ENCODE measurements around the gene TFPT. TPM values are rescaled to one million over a fixed set of nuclear protein-coding genes. Genes with fewer than 3 reads are reported as not detected.
A peak's percentile ranks its signal among the peaks of the same experiment; 100 is the strongest.
"Not testable (repeated sequence)": the region's sequence is repeated elsewhere in the genome, so short reads cannot be mapped to it uniquely, and the experiment has no call there.

The TFPT gene
- total and polyA plus RNA-seq, 2 of the 13 experiments (the other 11 are each of a cell fraction or from before 2014, with no cell fraction given): 8.4 to 10.7 TPM

GRCh38 chr19:54100561-54100960 is 14.9 kb downstream of the TFPT start, which contains the start of gene OSCAR:
Gene OSCAR (minus strand): TSS chr19:54100803. CDS start chr19:54100792, 11 bp downstream.
- Histone ChIP-seq H3K4me2 (ENCODE audit: low read depth, low read length) (peak within 1 kb of the TSS; percentile 54; the same call in 1 of the 2 replicates), H3K79me2 (ENCODE audit: insufficient read depth, low read length) (peaks cover 9% of the 10 kb centered on the region), H2AFZ (ENCODE audit: low read length) (peak within 1 kb of the TSS; percentile 83), H3K9me3 (ENCODE audit: low read length) (no peaks in the 10 kb centered on the region), H4K20me1 (ENCODE audit: insufficient read depth, low read length) (no peaks in the 10 kb centered on the region), H3K4me1 (ENCODE audit: insufficient read depth, low read length) (peaks cover 33% of the 10 kb centered on the region), H3K4me3 (replicated peaks in 1 of 3; ENCODE audit: insufficient read depth in 1 of 3, low read depth in 2 of 3, low read length in 3 of 3) (peak within 1 kb of the TSS in 2 of 3 experiments; percentile 29 to 31; a peak in 2 of 6 replicates), H3K27ac (ENCODE audit: extremely low read length, insufficient read depth, low read length) (no peak within 1 kb of the TSS), H3K36me3 (replicated peaks in 1 of 2; ENCODE audit: control insufficient read depth in 1 of 2, insufficient read depth in 2 of 2, low read length in 2 of 2) (no peaks in the 10 kb centered on the region; a peak in 1 of 5 replicates), H3K9ac (ENCODE audit: insufficient read depth, low read depth, low read length) (peak within 1 kb of the TSS; percentile 39; the same call in 1 of the 2 replicates), H3K27me3 (ENCODE audit: control insufficient read depth in 1 of 2, insufficient read depth in 2 of 2, low read length in 2 of 2) (peaks cover 0 to 7% of the 10 kb centered on the region in 2 experiments; a peak in 1 of 5 replicates)
- ATAC-seq (no peak), DNase-seq (ENCODE audit: low spot score) (peak; percentile 29), FAIRE-seq (no peak)
- intact Hi-C loops (cut with micrococcal nuclease; ENCODE audit: unreplicated experiment): no loop called here
- BruUV-seq (replicated peaks): no TSS peak
- ChIA-PET CTCF (ENCODE audit: low intra/inter-chr PET ratio, low total read pairs) (no interaction called here), POLR2A (no interaction called here)
- 10% methylated on average over 5 of the region's 5 CpGs for WGBS (ENCODE audit: low lambda C conversion rate)
- in situ Hi-C loops (cut with HindIII; ENCODE audit: extremely low pct_ligation_motif_present, low pct_unique_long_range_greater_than_20kb): no loop called here
- TF ChIP-seq GATAD2A (CRISPR knock-in tag; IDR thresholded peaks at IDR 0.05): 0 out of 2 replicates have a peak, but pooled peaks have one; percentile 16
- TF ChIP-seq CREB3 (CRISPR knock-in tag; IDR thresholded peaks at IDR 0.05): no peak
- no peak for TF ChIP-seq GABPA (IDR thresholded peaks at IDR 0.05; ENCODE audit: low read depth, low read length)
- peak; percentile 33; the same call in 1 of the 2 replicates for TF ChIP-seq GABPA (CRISPR knock-in tag; IDR thresholded peaks at IDR 0.05; ENCODE audit: low read depth)
- no peak for TF ChIP-seq TAF1 (CRISPR knock-in tag; IDR thresholded peaks at IDR 0.05)
- no peak for TF ChIP-seq SUZ12 (IDR thresholded peaks at IDR 0.05; ENCODE audit: low read depth, low read length)
- no peak for TF ChIP-seq THRA (CRISPR knock-in tag; IDR thresholded peaks at IDR 0.05; ENCODE audit: borderline replicate concordance)
- TF ChIP-seq THAP11 (CRISPR knock-in tag; IDR thresholded peaks at IDR 0.05): peak; percentile 40; the same call in 1 of the 2 replicates
- TF ChIP-seq FOXK1 (CRISPR knock-in tag; IDR thresholded peaks at IDR 0.05; ENCODE audit: borderline replicate concordance, low read depth): no peak
- TF ChIP-seq FOSL2 (CRISPR knock-in tag; IDR thresholded peaks at IDR 0.05): peak; percentile 15; the same call in 1 of the 2 replicates
- no peak for TF ChIP-seq ZNF652 (CRISPR knock-in tag; IDR thresholded peaks at IDR 0.05; ENCODE audit: borderline replicate concordance, low read depth)
- no peak for TF ChIP-seq ZNF281 (CRISPR knock-in tag; IDR thresholded peaks at IDR 0.05; ENCODE audit: borderline replicate concordance)
- TF ChIP-seq ATF4 (CRISPR knock-in tag; IDR thresholded peaks at IDR 0.05): peak in 1 of 2 experiments; percentile 68; a peak in 2 of 4 replicates

- H3K36me3 ChIP-seq (replicated peaks in 1 of 2; ENCODE audit: control insufficient read depth in 1 of 2, insufficient read depth in 2 of 2, low read length in 2 of 2); CTCF ChIA-PET (ENCODE audit: low intra/inter-chr PET ratio, low total read pairs); H4K20me1 ChIP-seq (ENCODE audit: insufficient read depth, low read length); in situ Hi-C loops (cut with HindIII; ENCODE audit: extremely low pct_ligation_motif_present, low pct_unique_long_range_greater_than_20kb); BruUV-seq (replicated peaks); POLR2A ChIA-PET; H3K9me3 ChIP-seq (ENCODE audit: low read length); intact Hi-C loops (cut with micrococcal nuclease; ENCODE audit: unreplicated experiment); H3K27ac ChIP-seq (ENCODE audit: extremely low read length, insufficient read depth, low read length); DNase-seq (ENCODE audit: low spot score); H2AFZ ChIP-seq (ENCODE audit: low read length); ATAC-seq; H3K4me3 ChIP-seq (replicated peaks in 1 of 3; ENCODE audit: insufficient read depth in 1 of 3, low read depth in 2 of 3, low read length in 3 of 3); FAIRE-seq; H3K79me2 ChIP-seq (ENCODE audit: insufficient read depth, low read length): not testable (repeated sequence)
- 48% methylated on average over 9 of the region's 9 CpGs for WGBS (ENCODE audit: low lambda C conversion rate)
- Histone ChIP-seq H3K4me2 (ENCODE audit: low read depth, low read length) (peak overlapping the region; percentile 54; the same call in 1 of the 2 replicates), H3K9ac (ENCODE audit: insufficient read depth, low read depth, low read length) (peak overlapping the region; percentile 39; the same call in 1 of the 2 replicates), H3K4me1 (ENCODE audit: insufficient read depth, low read length) (peaks cover 33% of the 10 kb centered on the region), H3K27me3 (ENCODE audit: control insufficient read depth in 1 of 2, insufficient read depth in 2 of 2, low read length in 2 of 2) (peaks cover 0 to 14% of the 10 kb centered on the region in 2 experiments; a peak in 1 of 5 replicates)
Observed at GRCh38 chr19:54099903-54100255, 15.6 kb downstream of the TFPT start.
